Ectodermal cell (in vitro differentiated cells): Measurements from ENCODE around the gene LMTK3.

Experiments used
- H3K27ac ChIP-seq: 2 replicates; pipeline ENCODE4 v1.7.0; 2013; ENCODE audit warnings: mild to moderate bottlenecking, low read depth, low read length; ENCODE audit not compliant: insufficient read depth, poor library complexity, severe bottlenecking
- H3K27me3 ChIP-seq: 2 replicates; pipeline ENCODE4 v1.7.0; 2013; ENCODE audit warnings: mild to moderate bottlenecking, low read length; ENCODE audit not compliant: insufficient read depth, control insufficient read depth, poor library complexity, severe bottlenecking
- H3K36me3 ChIP-seq: one replicate; pipeline ENCODE4 v1.7.0; 2013; ENCODE audit warnings: low read length; ENCODE audit not compliant: control insufficient read depth, insufficient read depth
- H3K4me1 ChIP-seq: one replicate; pipeline ENCODE4 v1.7.0; 2013; ENCODE audit warnings: low read length; ENCODE audit not compliant: control insufficient read depth, insufficient read depth
- H3K4me3 ChIP-seq: 2 replicates; pipeline ENCODE4 v1.7.0; 2013; ENCODE audit warnings: low read depth, low read length, control low read depth; ENCODE audit not compliant: insufficient read depth
- H3K9me3 ChIP-seq: 2 replicates; pipeline ENCODE4 v1.7.0; 2013; ENCODE audit warnings: mild to moderate bottlenecking, low read length, moderate library complexity; ENCODE audit not compliant: control insufficient read depth
- WGBS, 2 experiments: methylation state at CpG; one replicate each; pipeline ENCODE4 v1.1.7; 2013; ENCODE audit warnings: missing lambda C conversion rate in 2 of 2; 5-methylcytosine and 5-hydroxymethylcytosine counted together

LMTK3 gene

DNA sequence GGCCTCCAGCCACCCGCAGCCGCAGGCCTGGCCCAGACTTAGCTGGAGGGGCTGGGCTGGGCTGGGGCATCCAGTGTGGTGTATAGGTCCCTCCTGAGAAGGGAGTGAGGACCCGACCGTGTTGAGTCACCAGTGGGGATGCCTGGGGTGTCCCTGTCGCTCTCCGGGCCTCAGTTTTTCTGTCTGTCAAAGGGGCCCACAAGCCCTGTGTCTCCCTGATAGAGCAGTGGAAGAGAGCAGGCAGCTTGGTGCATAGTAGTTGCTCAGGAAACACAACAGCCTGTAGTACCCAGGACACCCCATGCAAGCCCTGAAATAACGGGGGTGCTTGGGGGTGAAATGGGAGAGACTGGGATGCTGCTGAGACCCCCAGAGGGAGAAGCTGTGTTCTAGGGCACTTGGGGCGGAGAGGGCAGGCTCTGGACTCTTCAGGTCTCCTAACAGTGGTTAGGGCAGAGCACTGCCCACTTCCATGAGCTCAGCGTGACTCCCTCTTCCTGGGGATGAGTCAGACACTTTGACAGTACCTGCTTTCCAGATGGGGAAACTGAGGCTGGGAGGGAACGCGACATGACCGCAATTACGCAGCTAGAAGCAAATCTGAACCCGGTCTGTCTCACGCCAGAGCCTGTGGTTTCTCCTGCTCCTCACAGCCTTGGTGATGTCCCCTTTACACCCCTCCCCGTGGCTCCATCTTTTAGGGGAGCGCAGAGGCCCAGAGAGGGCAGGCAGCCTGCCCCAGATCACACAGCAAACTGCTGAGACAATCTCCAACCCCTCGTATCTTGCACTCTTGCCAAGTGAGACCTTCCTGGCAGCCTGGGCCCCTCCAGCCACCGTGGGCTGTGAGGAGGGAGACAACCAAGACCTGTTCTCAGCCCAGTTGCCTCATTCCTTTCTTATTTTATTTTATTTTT is 41.0 kb upstream of the LMTK3 start:
- Histone ChIP-seq H3K27ac (no peak overlapping the region), H3K36me3 (no peaks in the 10 kb centered on the region), H3K27me3 (no peaks in the 10 kb centered on the region), H3K9me3 (no peaks in the 10 kb centered on the region), H3K4me1 (no peaks in the 10 kb centered on the region), H3K4me3 (no peak overlapping the region)
- 91 to 94% methylated on average over 19 of the region's 19 CpGs for WGBS, 2 experiments

DNA sequence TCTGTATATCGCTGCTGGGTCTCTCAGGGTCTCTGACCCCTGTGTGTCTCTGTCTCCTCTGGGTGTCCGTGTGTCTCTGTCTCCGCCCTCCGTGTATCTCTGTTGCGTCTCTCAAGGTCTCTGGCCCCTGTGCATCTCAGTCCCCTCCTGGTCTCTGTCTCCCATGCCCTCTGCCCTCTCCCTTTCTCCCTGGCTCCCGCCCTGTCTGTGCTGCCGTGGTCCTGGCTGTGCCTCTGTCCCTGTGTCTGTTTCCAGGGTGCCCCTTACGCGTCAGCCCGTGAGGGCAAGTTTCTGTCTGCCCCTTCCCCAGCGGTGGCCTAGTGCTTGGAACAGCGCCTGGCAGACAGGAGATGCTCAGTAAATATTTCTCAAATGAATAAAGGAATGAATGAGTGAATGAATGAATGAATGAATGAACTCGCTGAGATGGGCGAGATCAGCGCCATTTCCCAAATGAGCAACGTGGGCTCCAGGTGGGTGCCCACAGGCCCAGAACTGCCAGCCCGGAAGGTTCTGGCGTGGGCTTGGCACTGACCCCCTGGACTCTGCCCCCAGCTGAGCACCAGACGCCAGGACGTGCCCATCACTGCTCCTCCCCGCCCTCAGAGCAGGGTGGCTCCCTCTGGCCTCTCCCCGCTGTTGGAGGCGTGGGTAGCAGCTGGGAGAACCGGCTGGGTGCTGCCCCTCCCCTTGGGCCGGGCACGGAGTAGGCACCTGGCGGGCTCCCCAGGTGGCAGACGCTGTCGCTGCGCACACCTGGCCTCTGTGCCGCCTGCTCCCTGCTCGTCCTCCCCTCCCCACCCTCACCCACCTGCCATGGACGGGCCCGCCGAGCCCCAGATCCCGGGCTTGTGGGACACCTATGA is 40.0 kb upstream of the LMTK3 start, which contains the start of gene SULT2B1:
SULT2B1 (plus strand) TSS at position 736 of the 866 bp plus-strand sequence; CDS start at position 817, 81 bp downstream.
- WGBS, 2 experiments: 90 to 91% methylated on average over 36 of the region's 36 CpGs
- Histone ChIP-seq H3K9me3 (no peaks in the 10 kb centered on the region), H3K4me1 (no peaks in the 10 kb centered on the region)

DNA sequence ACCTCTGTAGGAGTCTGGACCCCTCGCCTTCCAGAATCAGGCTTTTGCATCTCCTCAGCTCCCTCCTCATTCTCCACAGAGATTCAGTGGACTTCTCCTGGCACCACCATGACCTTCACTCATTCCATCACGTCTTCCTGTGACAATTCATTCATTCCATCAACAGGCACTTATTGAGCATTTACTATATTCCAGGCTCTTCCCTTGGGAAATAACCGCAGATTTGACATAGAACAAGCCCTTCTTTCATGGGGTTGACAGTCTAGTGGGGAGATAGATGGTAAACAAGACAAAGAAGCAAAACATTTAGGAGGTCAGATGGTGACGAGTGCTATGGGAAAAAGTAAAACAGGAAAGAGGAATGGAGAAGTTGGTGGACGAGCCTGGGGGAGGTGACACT is 37.7 kb upstream of the LMTK3 start:
- no peaks in the 10 kb centered on the region for H3K36me3 ChIP-seq
- no peaks in the 10 kb centered on the region for H3K27me3 ChIP-seq
- no peaks in the 10 kb centered on the region for H3K4me1 ChIP-seq
- WGBS, 2 experiments: 90 to 92% methylated on average over 5 of the region's 5 CpGs
- H3K9me3 ChIP-seq: no peaks in the 10 kb centered on the region
- H3K4me3 ChIP-seq: no peak overlapping the region
- no peak overlapping the region for H3K27ac ChIP-seq

More for the DNA sequence above, 40.0 kb upstream of the LMTK3 start, which contains the start of gene SULT2B1:
- H3K27ac ChIP-seq: no peak within 1 kb of the TSS
- no peaks in the 10 kb centered on the region for H3K27me3 ChIP-seq
- no peaks in the 10 kb centered on the region for H3K36me3 ChIP-seq
- no peak within 1 kb of the TSS for H3K4me3 ChIP-seq

DNA sequence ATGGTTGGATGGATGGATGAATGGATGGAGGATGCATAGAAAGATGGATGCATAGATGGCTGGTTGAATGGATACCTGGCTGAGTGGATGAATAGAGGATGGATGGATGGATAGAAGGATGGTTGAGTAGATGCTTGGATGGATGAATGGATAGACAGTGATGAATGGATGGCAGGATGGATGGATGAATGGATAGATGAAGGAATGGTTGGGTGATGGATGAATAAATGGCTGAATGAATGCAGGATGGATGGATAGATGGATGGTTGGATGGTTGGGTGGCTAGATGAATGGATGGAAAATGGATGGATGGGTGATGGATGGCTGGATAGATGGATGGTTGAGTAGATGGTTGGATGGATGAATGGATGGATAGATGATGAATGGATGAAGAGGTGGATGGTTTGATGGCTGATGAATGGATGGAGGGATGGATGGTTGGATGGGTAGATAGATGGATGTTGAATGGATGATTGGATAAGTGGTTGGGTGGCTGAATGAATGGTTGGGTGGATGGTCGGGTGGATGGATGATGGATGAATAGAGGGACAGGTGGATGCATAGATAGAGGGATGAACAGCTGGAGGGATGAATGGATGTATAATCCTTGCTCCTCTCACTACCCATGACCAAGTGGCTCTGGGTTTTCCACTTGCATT is 36.7 kb upstream of the LMTK3 start:
- Histone ChIP-seq H3K4me1 (no peaks in the 10 kb centered on the region), H3K27me3 (no peaks in the 10 kb centered on the region), H3K9me3 (no peaks in the 10 kb centered on the region), H3K4me3 (no peak overlapping the region), H3K27ac (no peak overlapping the region), H3K36me3 (no peaks in the 10 kb centered on the region)
- 74 to 82% methylated on average over 1 of the region's 1 CpG for WGBS, 2 experiments

DNA sequence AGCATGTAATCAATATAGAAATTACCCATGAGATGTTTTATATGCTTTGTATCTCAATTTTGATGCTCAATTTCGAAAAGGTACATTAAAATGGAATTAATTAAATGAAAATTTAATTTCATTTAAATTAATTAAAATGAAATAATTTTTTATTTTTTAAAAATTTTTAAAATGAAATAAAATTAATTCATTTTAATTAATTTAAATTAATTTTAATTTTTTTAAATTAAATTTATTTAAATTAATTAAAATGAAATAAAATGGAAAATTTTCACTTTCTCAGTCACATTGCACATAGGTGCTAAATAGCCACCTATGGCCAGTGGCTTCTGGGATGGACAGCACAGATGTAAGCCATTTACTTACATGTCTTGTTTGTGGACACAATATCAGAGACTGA is 36.1 kb upstream of the LMTK3 start:
- Histone ChIP-seq H3K9me3 (no peaks in the 10 kb centered on the region), H3K27me3 (no peaks in the 10 kb centered on the region), H3K4me3 (no peak overlapping the region), H3K4me1 (no peaks in the 10 kb centered on the region), H3K36me3 (no peaks in the 10 kb centered on the region), H3K27ac (no peak overlapping the region)
- WGBS, 2 experiments: no CpG with 5 or more reads among the region's 1 CpG

DNA sequence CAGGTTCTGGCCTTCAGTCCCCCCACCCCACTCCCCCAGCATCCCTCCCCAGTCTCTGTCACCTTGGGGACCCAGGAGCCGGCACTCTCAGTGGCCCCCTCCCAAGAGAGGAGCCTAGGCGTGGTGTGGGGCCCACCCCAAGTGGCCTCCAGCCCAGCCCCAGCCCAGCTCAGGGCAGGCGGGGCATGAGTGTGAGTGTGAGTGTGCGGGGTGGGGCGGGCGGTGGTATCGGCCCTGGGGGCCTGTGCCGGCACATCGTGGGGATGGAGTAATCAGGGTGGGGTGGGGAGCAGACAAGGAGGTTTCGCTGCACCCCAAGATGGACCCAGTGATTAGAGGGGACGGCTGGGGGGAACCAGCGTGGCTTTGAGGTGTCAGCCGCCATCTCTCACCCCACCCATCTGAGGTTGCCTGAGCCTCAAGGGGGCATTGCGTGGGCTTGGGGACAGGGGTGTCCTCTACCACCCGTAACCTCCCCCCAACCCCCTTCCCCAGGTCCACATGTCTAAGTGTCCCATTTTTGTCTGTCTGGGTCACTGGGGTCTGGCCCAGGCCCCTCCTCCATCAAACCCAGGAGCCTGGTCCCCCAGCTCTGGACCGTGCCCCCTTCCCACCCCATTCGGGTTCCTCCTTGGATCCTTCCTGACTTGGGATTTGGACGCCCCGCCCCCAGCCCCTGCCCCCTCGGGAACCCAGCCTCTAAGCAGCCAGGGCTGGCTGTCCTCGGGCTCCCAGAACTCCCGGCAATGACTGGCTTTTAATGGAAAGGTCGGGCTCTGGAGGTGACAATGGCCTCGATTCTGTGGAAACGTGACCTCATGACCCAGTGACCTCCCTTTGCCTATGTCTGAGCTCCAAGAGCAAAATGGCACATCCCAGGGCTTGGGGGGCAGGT is 33.5 kb upstream of the LMTK3 start:
- Histone ChIP-seq H3K9me3 (no peaks in the 10 kb centered on the region), H3K27me3 (no peaks in the 10 kb centered on the region), H3K4me3 (no peak overlapping the region), H3K4me1 (no peaks in the 10 kb centered on the region), H3K36me3 (no peaks in the 10 kb centered on the region), H3K27ac (no peak overlapping the region)
- 69 to 71% methylated on average over 25 of the region's 25 CpGs for WGBS, 2 experiments

DNA sequence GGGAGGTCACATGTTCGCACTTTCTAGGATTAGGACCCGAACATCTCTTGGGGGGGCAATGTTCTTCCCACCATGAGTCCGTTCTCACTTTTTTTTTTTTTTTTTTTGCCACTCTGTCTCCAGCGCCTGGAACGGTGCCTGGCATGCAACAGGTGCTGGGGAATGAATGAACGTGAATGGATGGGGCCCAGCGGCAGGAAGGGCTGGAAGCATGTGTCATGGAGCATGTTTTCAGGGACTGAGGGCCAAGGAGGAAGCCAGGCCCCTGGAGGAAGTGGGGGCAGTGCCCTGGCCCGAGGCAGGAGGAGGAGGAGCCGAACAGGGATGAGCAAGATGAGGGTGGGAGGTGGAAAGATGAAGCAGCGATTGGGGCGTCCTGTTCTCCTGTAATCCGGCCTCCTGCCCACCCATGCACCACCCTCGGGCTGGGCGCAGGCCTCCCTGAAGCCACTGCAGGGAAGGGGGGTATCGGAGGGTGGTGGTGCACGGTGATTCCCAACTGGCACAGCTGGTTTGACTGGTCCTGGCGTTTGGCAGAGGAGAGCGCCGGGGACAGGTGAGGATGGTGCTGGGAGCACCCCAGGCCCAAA is 31.6 kb upstream of the LMTK3 start:
- 67 to 71% methylated on average over 19 of the region's 19 CpGs for WGBS, 2 experiments
- no peaks in the 10 kb centered on the region for H3K36me3 ChIP-seq

DNA sequence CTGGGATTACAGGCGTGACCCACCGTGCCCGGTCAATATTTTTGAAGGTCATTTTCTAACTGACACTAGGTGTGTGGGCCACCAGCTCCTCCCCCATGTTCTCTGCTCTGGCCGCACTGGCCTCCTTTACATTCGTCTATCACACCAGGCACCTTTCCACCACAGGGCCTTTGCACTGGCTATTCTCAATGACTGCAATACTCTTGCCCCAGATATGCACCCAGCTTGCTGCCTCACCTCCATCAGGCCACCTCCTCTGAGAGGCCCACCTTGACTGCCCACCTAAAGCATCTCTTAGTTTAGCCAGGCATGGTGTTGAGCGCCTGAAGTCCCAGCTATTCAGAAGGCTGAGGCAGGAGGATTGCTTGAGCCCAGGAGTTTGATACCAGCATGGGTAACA is 30.2 kb upstream of the LMTK3 start:
- Histone ChIP-seq H3K4me1 (no peaks in the 10 kb centered on the region), H3K36me3 (no peaks in the 10 kb centered on the region), H3K27me3 (no peaks in the 10 kb centered on the region), H3K9me3 (no peaks in the 10 kb centered on the region), H3K4me3 (no peak overlapping the region), H3K27ac (no peak overlapping the region)
- WGBS, 2 experiments: 89 to 94% methylated on average over 6 of the region's 6 CpGs

More for the DNA sequence above, 31.6 kb upstream of the LMTK3 start:
- Histone ChIP-seq H3K9me3 (no peaks in the 10 kb centered on the region), H3K4me3 (no peak overlapping the region), H3K27ac (no peak overlapping the region), H3K4me1 (no peaks in the 10 kb centered on the region), H3K27me3 (no peaks in the 10 kb centered on the region)

DNA sequence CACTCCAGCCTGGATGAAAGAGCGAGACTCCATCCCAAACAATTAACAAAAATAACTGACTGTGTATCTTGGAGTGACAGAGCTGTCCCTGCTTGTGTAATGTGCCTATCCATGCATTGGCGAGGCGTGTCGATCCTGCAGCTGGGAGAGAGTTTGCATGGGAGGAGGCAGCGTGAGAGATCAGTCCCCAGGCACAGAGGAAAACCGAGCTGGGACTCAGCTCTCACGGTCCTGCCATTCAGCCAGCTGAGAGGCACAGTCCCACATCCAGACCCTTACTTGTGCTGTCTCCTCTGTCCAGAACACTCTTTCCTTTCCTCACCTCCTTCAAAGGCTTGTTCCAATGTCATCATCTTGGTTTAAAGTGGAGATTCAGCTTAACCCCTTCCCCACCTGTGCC is 28.5 kb upstream of the LMTK3 start:
- Histone ChIP-seq H3K27ac (no peak overlapping the region), H3K9me3 (no peaks in the 10 kb centered on the region), H3K36me3 (no peaks in the 10 kb centered on the region), H3K27me3 (no peaks in the 10 kb centered on the region), H3K4me3 (no peak overlapping the region), H3K4me1 (no peaks in the 10 kb centered on the region)
- WGBS, 2 experiments: 76 to 82% methylated on average over 7 of the region's 7 CpGs
